Stimulated activated naive CD8-positive, alpha-beta T cell treated with anti-CD3 and anti-CD28 coated beads, Interleukin-15, Interleukin-2, amounts not matched to agents 100 ng/mL and 50 ng/mL, for 24 hours (primary cell): ENCODE measurements around the gene CXXC4.

Experiments used
- H3K27ac Mint-ChIP-seq: one replicate; pipeline ENCODE4 v1.8.0; 2021; ENCODE audit warnings: mild to moderate bottlenecking, mixed read lengths
- H3K27me3 Mint-ChIP-seq: one replicate; pipeline ENCODE4 v1.8.0; 2021; ENCODE audit warnings: mixed read lengths
- H3K36me3 Mint-ChIP-seq: one replicate; pipeline ENCODE4 v1.8.0; 2021; ENCODE audit warnings: low read depth, mixed read lengths
- H3K4me1 Mint-ChIP-seq: one replicate; pipeline ENCODE4 v1.8.0; 2021; ENCODE audit warnings: low read depth, mixed read lengths
- H3K4me3 Mint-ChIP-seq: one replicate; pipeline ENCODE4 v1.8.0; 2021; ENCODE audit warnings: mild to moderate bottlenecking, mixed read lengths
- H3K9me3 Mint-ChIP-seq: one replicate; pipeline ENCODE4 v1.8.0; 2021; ENCODE audit warnings: mixed read lengths

The CXXC4 gene

DNA sequence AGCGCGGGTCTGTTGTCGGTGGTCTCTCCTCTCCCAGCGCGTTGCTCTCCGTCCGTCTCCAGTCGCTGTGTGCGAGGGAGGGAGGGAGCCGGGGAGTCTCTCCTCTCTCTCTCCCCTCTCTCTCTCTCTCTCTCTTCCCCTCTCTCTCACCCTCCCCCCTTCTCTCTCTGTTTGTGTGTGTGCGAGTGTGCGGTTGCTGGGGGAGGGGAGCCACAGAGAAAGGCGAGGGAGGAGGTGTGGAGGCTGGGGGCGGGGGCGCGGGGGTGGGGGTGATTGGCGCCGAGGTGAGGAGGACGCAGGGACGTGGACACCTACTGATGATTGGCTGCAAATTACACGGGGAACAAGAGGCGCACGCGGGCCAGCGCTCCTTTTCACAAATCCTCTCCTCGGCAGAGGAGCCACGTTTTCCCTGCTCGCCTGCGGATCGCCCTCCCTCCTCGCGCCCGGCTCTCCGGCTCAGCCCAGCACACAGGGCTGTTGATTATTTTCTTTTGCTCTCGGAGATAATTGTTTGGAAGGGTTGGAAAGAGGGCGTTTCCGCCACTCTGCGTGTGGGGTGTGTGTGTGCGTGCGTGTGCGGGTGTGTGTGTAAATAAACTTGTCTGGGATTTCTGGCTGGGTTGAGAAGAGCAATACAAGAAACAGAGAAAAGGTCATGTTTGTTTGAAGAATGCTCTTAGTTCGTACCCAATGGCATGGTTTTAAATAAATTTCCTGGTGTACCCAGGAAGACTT lies at the start of gene CXXC4:
CXXC4 (minus strand) TSS at position 73 of the 738 bp plus-strand sequence. CDS start 3,092 bp downstream, outside the sequence.
- H3K36me3 Mint-ChIP-seq, result no peaks in the 10 kb centered on the region
- H3K9me3 Mint-ChIP-seq, result no peaks in the 10 kb centered on the region
- no peak within 1 kb of the TSS for H3K27ac Mint-ChIP-seq
- H3K4me3 Mint-ChIP-seq, result peak within 1 kb of the TSS; percentile 77
- peaks cover 72% of the 10 kb centered on the region for H3K27me3 Mint-ChIP-seq
- peaks cover 34% of the 10 kb centered on the region for H3K4me1 Mint-ChIP-seq

DNA sequence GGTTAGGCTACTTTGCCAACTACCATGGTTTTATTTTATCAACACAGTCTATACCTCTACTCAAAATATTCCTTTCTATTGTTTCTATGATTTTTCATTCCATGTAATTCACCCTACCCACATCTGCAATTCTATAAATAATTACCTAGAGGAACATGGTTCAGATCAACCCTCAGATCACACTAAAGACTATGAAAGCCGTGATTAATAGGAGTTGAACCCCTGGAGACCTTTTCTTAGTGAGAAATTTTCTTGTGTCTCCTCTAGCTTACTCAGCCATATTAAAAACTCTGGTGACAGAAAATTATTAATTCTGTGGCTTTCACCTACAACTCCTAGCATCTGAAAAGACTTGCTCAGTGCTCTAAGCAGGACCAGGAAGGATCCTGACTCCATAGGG lies 38.5 kb upstream of the CXXC4 start:
- Mint-ChIP-seq H3K27ac (no peak overlapping the region), H3K4me1 (no peaks in the 10 kb centered on the region), H3K36me3 (no peaks in the 10 kb centered on the region), H3K9me3 (peaks cover 4% of the 10 kb centered on the region), H3K27me3 (no peaks in the 10 kb centered on the region), H3K4me3 (no peak overlapping the region)

DNA sequence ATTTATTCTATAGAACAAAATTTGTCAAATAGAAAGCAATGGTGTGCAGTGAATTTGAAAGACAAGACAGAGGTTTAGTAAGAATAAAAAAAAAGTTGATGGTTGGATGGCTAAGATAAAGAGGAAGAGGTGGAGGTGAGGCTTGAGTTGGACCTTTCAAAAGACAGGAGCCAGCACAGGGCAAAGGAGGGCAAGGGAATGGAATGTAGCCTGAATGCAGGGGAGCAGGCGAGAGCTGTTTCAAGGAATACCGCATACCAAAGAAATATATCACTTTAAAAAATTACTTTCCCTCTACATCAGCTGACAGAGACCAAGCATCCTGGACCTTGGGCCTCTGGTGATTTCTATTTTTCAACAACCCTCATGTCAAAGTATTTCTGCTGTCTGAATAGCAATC lies 38.0 kb upstream of the CXXC4 start:
- H3K27ac Mint-ChIP-seq, result no peak overlapping the region
- H3K4me3 Mint-ChIP-seq, result no peak overlapping the region
- no peaks in the 10 kb centered on the region for H3K36me3 Mint-ChIP-seq
- peaks cover 5% of the 10 kb centered on the region for H3K9me3 Mint-ChIP-seq
- no peaks in the 10 kb centered on the region for H3K27me3 Mint-ChIP-seq
- H3K4me1 Mint-ChIP-seq, result no peaks in the 10 kb centered on the region

DNA sequence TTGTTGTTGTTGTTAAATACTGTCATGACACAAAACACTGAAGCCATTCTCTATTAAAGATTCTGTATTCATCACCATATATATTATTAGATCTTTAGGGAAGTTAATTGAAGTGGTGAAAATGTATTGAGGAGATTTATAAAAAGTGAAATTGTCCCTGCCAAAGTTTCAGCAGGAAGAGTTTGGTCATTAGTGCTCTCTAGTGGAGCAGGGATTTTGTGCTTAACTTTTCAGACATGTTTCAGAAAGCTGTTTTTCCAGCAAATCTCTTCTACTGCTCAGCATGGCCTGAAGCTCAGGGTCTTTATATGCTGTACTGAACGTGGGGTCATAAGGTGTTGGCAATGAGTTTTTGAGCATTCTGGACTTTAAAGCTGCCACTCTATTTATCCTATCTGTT lies 36.7 kb upstream of the CXXC4 start:
- Mint-ChIP-seq H3K27ac (no peak overlapping the region), H3K36me3 (no peaks in the 10 kb centered on the region), H3K9me3 (peaks cover 12% of the 10 kb centered on the region), H3K4me1 (no peaks in the 10 kb centered on the region), H3K27me3 (no peaks in the 10 kb centered on the region), H3K4me3 (no peak overlapping the region)

DNA sequence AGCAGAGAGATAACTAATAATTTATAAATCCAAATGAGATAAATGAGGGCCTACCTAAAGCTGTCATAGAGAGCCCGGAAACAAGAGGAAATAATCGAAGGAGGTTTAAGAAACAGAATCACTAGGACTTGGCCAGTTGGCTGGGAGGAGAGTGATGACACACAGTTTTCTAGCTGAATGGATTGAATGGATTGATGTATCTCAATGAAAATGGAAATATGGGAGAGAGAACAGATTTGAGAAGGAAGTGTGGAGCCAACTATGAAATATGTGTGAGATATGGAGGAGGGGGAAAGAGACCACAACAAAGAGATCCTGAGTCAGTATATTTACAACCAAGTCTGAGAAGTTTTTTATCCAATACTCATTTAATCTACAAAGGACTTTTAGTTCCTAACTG lies 35.7 kb upstream of the CXXC4 start:
- Mint-ChIP-seq H3K27me3 (no peaks in the 10 kb centered on the region), H3K4me1 (no peaks in the 10 kb centered on the region), H3K4me3 (no peak overlapping the region), H3K27ac (no peak overlapping the region), H3K36me3 (no peaks in the 10 kb centered on the region), H3K9me3 (peaks cover 8% of the 10 kb centered on the region)

DNA sequence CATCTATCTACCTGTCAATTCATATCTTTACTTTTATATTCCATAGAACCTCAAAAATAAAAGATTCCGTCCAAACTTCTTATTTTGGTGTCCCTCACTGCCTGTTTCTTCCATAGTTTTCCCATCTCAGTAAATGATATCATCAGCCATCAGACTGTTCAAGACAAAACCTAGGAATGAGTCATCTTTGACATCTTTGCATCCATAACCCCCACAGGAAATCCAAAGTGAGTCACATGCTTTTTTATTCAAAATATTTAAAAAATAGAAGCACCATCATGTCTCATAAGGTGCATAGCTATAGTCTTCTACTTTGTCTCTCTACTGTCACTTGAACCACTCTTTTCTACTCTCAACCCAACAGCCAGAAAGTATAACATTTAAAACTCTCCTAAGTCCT lies 29.9 kb upstream of the CXXC4 start:
- Mint-ChIP-seq H3K9me3 (peaks cover 8% of the 10 kb centered on the region), H3K4me1 (no peaks in the 10 kb centered on the region)

DNA sequence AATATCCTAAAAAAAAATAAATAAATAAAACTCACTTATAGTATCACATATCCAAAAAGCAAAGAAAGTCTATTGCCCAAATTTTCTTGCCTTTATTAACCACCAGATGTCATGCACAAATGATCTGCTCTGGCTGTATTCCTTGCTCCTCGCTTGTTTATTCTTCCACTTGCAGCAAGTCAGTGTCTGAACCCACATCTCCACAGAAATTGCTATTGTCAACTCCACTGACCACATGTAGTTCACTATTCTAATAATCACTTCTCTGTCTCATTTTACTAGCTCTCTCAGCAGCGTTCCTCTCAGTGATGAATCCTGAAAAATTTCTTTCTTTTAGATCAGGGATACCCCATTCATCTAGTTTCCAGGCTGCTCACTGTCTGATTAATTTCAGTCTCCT lies 29.3 kb upstream of the CXXC4 start:
- H3K27me3 Mint-ChIP-seq, result no peaks in the 10 kb centered on the region
- H3K4me3 Mint-ChIP-seq, result no peak overlapping the region
- no peak overlapping the region for H3K27ac Mint-ChIP-seq
- no peaks in the 10 kb centered on the region for H3K4me1 Mint-ChIP-seq
- peaks cover 8% of the 10 kb centered on the region for H3K9me3 Mint-ChIP-seq
- H3K36me3 Mint-ChIP-seq, result no peaks in the 10 kb centered on the region

More for the DNA sequence above, 29.9 kb upstream of the CXXC4 start:
- Mint-ChIP-seq H3K36me3 (no peaks in the 10 kb centered on the region), H3K27ac (no peak overlapping the region), H3K4me3 (no peak overlapping the region), H3K27me3 (no peaks in the 10 kb centered on the region)

DNA sequence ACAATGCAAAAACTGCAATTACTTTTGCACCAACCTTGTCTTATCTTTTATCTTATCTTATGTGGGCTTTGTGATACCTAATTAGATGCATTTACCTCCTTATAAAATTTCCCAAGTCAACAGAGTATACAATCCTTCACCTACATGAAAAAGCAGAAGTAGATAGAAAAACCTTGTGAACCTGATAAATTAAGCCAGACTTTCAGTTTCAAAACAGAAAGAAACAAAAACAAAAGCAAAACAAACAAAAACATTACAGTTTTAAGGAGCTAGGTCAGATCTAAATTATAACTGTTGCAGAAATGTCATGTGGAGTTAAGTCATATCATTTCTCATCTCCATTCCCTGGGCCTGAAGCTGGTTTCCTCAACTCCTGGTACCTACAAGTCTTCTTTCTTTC lies 24.9 kb upstream of the CXXC4 start:
- no peaks in the 10 kb centered on the region for H3K27me3 Mint-ChIP-seq
- H3K4me1 Mint-ChIP-seq, result no peaks in the 10 kb centered on the region
- peaks cover 4% of the 10 kb centered on the region for H3K9me3 Mint-ChIP-seq
- H3K36me3 Mint-ChIP-seq, result no peaks in the 10 kb centered on the region
- no peak overlapping the region for H3K4me3 Mint-ChIP-seq
- H3K27ac Mint-ChIP-seq, result no peak overlapping the region

DNA sequence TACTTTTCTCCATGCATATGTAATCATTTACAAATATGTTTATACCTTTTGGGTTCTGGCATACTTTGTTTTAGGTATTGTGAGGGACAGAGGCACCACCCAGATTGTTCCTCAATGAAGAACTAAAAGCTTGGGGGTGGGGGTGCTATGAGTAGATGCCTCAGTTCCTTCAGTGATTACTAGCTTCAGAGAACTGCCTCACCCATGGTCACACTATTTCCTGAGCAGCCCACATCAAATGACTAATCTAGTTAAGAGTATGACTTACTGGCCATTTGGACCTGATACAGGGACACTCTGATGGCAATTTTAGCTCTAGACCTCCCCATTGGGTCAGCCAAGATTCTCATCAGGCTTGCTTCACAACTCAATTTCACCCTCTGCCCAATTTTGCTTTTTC lies 22.2 kb upstream of the CXXC4 start:
- no peaks in the 10 kb centered on the region for H3K4me1 Mint-ChIP-seq
- peaks cover 4% of the 10 kb centered on the region for H3K9me3 Mint-ChIP-seq
- H3K4me3 Mint-ChIP-seq, result no peak overlapping the region
- no peaks in the 10 kb centered on the region for H3K36me3 Mint-ChIP-seq
- H3K27me3 Mint-ChIP-seq, result no peaks in the 10 kb centered on the region
- H3K27ac Mint-ChIP-seq, result no peak overlapping the region

DNA sequence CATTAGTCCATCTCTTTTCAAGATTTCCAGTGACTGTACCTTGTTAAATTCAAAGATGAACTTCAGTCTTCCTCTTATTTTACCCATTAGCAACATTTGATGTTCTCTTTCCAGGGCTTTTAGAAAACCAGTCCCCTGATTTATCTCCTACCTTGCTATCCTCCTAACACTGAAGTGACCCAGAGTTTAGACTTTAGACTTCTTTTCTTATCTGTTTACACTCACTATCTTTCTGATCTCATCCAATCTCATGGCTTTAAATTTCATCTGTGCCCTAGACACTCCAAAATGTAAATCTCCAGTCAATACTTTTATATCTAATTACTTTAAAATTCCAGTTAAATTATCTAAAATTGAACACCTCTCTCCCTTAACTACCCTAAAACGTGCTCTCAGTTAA lies 13.5 kb upstream of the CXXC4 start:
- H3K4me3 Mint-ChIP-seq, result no peak overlapping the region
- peaks cover 5% of the 10 kb centered on the region for H3K9me3 Mint-ChIP-seq
- no peaks in the 10 kb centered on the region for H3K36me3 Mint-ChIP-seq
- H3K4me1 Mint-ChIP-seq, result no peaks in the 10 kb centered on the region
- H3K27me3 Mint-ChIP-seq, result peaks cover 8% of the 10 kb centered on the region
- H3K27ac Mint-ChIP-seq, result no peak overlapping the region

DNA sequence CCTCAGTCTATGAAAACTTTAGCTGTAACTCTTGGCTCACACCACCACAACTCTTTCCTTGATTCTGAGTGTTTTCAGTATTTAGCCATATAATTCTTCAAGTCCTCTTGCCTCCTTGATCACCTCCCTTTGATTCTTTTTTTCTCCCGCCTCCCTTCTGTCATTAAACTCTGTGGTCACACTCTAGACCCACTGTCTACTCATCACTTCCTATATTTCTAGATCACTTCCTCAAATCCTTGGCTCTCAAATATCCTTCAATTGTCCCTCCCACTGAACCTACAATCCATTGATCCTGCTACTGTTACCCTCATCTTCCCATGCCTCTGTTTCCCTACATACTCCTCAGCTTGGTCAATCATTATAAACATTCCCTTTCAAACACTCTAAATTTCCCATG lies 12.4 kb upstream of the CXXC4 start:
- Mint-ChIP-seq H3K4me3 (no peak overlapping the region), H3K36me3 (no peaks in the 10 kb centered on the region), H3K4me1 (no peaks in the 10 kb centered on the region), H3K27ac (no peak overlapping the region), H3K9me3 (peaks cover 5% of the 10 kb centered on the region), H3K27me3 (peaks cover 9% of the 10 kb centered on the region)

DNA sequence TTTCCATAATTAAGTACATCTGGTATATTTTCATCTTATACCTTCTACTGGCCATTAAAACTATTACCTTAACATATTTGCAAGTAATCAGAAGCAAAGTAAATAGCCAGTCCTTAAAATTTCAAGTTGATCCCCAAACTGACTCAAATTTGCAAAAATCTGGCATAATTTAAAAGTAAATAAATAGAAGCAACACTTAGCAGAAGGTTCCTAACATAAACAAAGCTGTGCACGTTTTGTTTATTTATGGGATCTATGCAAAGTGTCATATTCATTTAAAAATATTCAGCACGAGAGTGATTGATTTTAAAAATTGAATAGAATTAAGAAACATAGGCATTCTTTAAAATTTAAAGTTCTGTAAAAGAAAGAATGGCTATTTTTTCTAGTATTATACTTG lies 9.8 kb upstream of the CXXC4 start:
- H3K36me3 Mint-ChIP-seq, result no peaks in the 10 kb centered on the region
- peaks cover 25% of the 10 kb centered on the region for H3K27me3 Mint-ChIP-seq
- H3K27ac Mint-ChIP-seq, result no peak overlapping the region
- no peak overlapping the region for H3K4me3 Mint-ChIP-seq
- H3K9me3 Mint-ChIP-seq, result peaks cover 5% of the 10 kb centered on the region
- H3K4me1 Mint-ChIP-seq, result no peaks in the 10 kb centered on the region

DNA sequence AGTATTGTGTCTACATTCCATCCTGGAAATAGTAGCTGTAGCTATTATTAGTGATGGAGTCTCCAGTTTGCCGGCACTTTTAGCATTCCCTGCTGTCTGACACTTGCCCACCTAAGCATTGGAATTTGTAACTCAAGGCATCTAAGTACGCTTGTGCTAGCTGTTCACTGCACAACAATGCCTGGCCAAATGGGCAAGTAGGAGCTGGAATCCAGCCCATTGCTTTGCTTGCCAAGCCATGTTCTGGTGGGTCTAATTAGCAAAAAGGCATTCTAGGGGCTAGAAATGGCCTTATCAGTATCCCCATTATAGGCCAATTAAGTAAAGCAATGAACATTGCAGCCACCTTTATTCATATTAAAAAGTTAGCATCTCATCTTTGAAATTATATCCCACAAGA lies 7.8 kb upstream of the CXXC4 start:
- Mint-ChIP-seq H3K27ac (no peak overlapping the region), H3K36me3 (no peaks in the 10 kb centered on the region), H3K4me3 (no peak overlapping the region), H3K4me1 (no peaks in the 10 kb centered on the region), H3K27me3 (peaks cover 36% of the 10 kb centered on the region), H3K9me3 (peaks cover 5% of the 10 kb centered on the region)

DNA sequence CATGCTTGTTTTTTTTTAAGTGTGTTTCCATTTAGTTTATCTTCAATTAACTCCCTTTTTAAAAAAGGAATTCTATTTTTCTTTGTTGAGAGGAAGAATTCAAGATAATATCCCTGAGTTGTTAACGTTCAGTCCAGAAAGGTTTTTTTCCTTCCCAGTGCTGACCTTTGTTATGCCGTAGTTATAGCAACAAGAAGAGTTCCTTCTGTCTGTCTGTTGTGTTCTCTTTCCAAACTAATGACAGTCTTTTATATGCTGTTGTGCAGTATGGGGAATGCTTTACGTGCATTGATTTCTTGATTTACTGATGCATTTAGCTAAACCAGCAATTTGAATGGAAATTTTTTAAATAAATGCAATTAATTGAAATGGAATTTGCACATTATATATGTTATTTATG lies 6.6 kb upstream of the CXXC4 start:
- peaks cover 45% of the 10 kb centered on the region for H3K27me3 Mint-ChIP-seq
- H3K9me3 Mint-ChIP-seq, result peaks cover 5% of the 10 kb centered on the region
- no peak overlapping the region for H3K4me3 Mint-ChIP-seq
- no peaks in the 10 kb centered on the region for H3K4me1 Mint-ChIP-seq
- no peaks in the 10 kb centered on the region for H3K36me3 Mint-ChIP-seq
- no peak overlapping the region for H3K27ac Mint-ChIP-seq

DNA sequence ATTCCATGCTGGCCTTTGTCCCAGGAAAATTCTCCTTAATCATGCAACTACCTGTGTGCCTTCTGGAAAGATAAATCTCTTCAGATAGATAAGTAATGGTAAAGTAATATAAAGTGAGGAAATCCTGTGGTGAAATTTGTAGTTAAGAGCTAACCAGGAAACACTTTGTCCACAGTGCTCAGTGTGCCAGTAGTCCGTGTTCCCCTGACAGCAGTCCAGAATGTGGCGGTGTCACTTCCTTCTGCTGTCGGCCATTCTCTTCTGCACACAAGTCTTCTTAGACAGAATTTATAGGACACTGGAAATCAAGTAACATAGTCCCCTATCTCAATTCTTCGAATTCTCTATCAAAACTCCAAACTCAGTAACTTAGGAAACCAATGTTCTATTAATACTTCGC lies 5.7 kb upstream of the CXXC4 start:
- H3K27me3 Mint-ChIP-seq, result peaks cover 48% of the 10 kb centered on the region
- no peak overlapping the region for H3K4me3 Mint-ChIP-seq
- peaks cover 1% of the 10 kb centered on the region for H3K9me3 Mint-ChIP-seq
- H3K4me1 Mint-ChIP-seq, result peaks cover 4% of the 10 kb centered on the region
- no peak overlapping the region for H3K27ac Mint-ChIP-seq
- no peaks in the 10 kb centered on the region for H3K36me3 Mint-ChIP-seq

DNA sequence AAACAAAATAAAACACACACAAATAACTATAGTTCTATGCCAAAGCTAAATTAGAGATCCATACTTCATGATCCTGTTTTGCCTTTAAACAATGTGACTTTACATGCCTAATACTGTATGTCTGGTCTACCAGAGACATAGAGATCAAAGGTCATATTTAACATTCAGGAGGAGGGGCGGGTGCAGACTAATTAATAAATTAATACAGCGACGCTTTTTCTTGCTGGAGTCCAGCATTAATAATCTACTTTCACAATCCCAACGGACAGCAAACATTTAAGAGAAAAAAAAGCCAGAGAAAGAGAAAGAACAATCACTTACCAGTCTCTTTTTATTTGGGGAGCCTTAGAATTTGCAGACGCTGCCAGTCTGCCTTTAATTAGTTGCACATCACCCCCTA lies 509 bp downstream of the CXXC4 start:
- no peaks in the 10 kb centered on the region for H3K36me3 Mint-ChIP-seq
- no peak overlapping the region for H3K27ac Mint-ChIP-seq
- H3K27me3 Mint-ChIP-seq, result peaks cover 80% of the 10 kb centered on the region
- H3K4me3 Mint-ChIP-seq, result no peak overlapping the region
- H3K4me1 Mint-ChIP-seq, result peaks cover 36% of the 10 kb centered on the region
- no peaks in the 10 kb centered on the region for H3K9me3 Mint-ChIP-seq
